HepG2 (cell line): ENCODE data around the gene CIAO3. TPM values are rescaled to one million over a fixed set of nuclear protein-coding genes. Genes with fewer than 3 reads are reported as not detected.

ENCODE experiments used
- ARNTL ChIP-seq: sonication (generic); formaldehyde crosslinking; IDR thresholded peaks from 2 replicates; pipeline ENCODE4 v1.4.0; 2020; ENCODE audit warnings: mild to moderate bottlenecking, missing genetic modification reagents
- CHD4 ChIP-seq: fragments of 200-600 bp; sonication (generic); IDR thresholded peaks from 2 replicates; pipeline ENCODE4 v1.7.0; 2017; ENCODE audit warnings: mild to moderate bottlenecking, low read length, borderline replicate concordance
- FIP1L1 ChIP-seq: fragments of 200-400 bp; formaldehyde crosslinking; IDR thresholded peaks from 2 replicates; pipeline ENCODE4 v1.6.1; 2018; ENCODE audit warnings: low read depth, mild to moderate bottlenecking, low read length, moderate library complexity, borderline replicate concordance; ENCODE audit not compliant: insufficient read depth
- HMGXB3 ChIP-seq: sonication (generic); formaldehyde crosslinking; IDR thresholded peaks from 2 replicates; pipeline ENCODE4 v1.4.0; 2020; ENCODE audit warnings: missing genetic modification reagents, borderline replicate concordance
- HNRNPUL1 ChIP-seq: fragments of 200-400 bp; formaldehyde crosslinking; IDR thresholded peaks from 2 replicates; pipeline ENCODE4 v1.6.1; 2017; ENCODE audit warnings: low read depth, mild to moderate bottlenecking, low read length, moderate library complexity
- MTF1 ChIP-seq: sonication (generic); formaldehyde crosslinking; IDR thresholded peaks from 2 replicates; pipeline ENCODE4 v1.5.0; 2020; ENCODE audit warnings: missing genetic modification reagents
- NPAS2 ChIP-seq: sonication (generic); formaldehyde crosslinking; IDR thresholded peaks from 2 replicates; pipeline ENCODE4 v1.8.0; 2022; ENCODE audit warnings: mild to moderate bottlenecking, missing genetic modification reagents, borderline replicate concordance
- TBX3 ChIP-seq: fragments of 450-650 bp; IDR thresholded peaks from 2 replicates; pipeline ENCODE4 v1.6.1; 2017; ENCODE audit warnings: antibody characterized with exemption, mild to moderate bottlenecking, inconsistent platforms, borderline replicate concordance
- TSC22D2 ChIP-seq: sonication (generic); formaldehyde crosslinking; IDR thresholded peaks from 2 replicates; pipeline ENCODE4 v1.5.1; 2020; ENCODE audit warnings: missing genetic modification reagents, mild to moderate bottlenecking, borderline replicate concordance
- ZNF331 ChIP-seq: sonication (generic); formaldehyde crosslinking; IDR thresholded peaks from 2 replicates; pipeline ENCODE4 v1.4.0; 2020; ENCODE audit warnings: missing genetic modification reagents
- ZNF670 ChIP-seq: sonication (generic); formaldehyde crosslinking; IDR thresholded peaks from 2 replicates; pipeline ENCODE4 v1.8.0; 2022; ENCODE audit warnings: mild to moderate bottlenecking, missing genetic modification reagents, borderline replicate concordance
- ZNF704 ChIP-seq: sonication (generic); formaldehyde crosslinking; IDR thresholded peaks from 2 replicates; pipeline ENCODE4 v1.8.1; 2023; ENCODE audit warnings: mild to moderate bottlenecking, inconsistent platforms, moderate library complexity, missing genetic modification reagents, borderline replicate concordance
- polyA plus RNA-seq, 8 experiments: library from polyadenylated mRNA; depleted of rRNA in 3 of 8; stranded (reverse) in 7 of 8; unstranded in 1 of 8; fragments of >200 nt; fragmentation: Illumina TruSeq in 4 of 8; extraction: Trizol in 4 of 8; gene quantifications; 2 replicates each; pipeline versions ENCODE4 v1.2.1 to v1.2.3, GENCODE V29; 2011 to 2016; ENCODE audit warnings: low read depth in 4 of 8, missing spikeins in 1 of 8, mixed read lengths in 1 of 8; ENCODE audit not compliant: insufficient read depth in 1 of 8
- total RNA-seq, 5 experiments: library from RNA; depleted of rRNA; stranded (reverse); fragments of >200 nt; fragmentation: Illumina TruSeq; extraction: Trizol; gene quantifications; 2 replicates each; pipeline ENCODE4 v1.2.3, GENCODE V29; 2016; ENCODE audit warnings: low read depth in 1 of 5
- TF ChIP-seq, protein P1 (sequence below): sonication (generic); formaldehyde crosslinking; IDR thresholded peaks from 2 replicates; pipeline ENCODE4 v1.4.0; 2020; ENCODE audit warnings: missing genetic modification reagents
- TF ChIP-seq, protein P2 (sequence below): sonication (generic); formaldehyde crosslinking; IDR thresholded peaks from 2 replicates; pipeline ENCODE4 v1.5.0; 2020; ENCODE audit warnings: missing genetic modification reagents

Gene CIAO3
- total and polyA plus RNA-seq, 2 of the 13 experiments (the other 11 are each of a cell fraction or from before 2014, with no cell fraction given): 21.7 to 25.0 TPM

GRCh38 chr16:740764-741505 lies at the start of gene CIAO3 (continued):
- TF ChIP-seq, protein P1, sequence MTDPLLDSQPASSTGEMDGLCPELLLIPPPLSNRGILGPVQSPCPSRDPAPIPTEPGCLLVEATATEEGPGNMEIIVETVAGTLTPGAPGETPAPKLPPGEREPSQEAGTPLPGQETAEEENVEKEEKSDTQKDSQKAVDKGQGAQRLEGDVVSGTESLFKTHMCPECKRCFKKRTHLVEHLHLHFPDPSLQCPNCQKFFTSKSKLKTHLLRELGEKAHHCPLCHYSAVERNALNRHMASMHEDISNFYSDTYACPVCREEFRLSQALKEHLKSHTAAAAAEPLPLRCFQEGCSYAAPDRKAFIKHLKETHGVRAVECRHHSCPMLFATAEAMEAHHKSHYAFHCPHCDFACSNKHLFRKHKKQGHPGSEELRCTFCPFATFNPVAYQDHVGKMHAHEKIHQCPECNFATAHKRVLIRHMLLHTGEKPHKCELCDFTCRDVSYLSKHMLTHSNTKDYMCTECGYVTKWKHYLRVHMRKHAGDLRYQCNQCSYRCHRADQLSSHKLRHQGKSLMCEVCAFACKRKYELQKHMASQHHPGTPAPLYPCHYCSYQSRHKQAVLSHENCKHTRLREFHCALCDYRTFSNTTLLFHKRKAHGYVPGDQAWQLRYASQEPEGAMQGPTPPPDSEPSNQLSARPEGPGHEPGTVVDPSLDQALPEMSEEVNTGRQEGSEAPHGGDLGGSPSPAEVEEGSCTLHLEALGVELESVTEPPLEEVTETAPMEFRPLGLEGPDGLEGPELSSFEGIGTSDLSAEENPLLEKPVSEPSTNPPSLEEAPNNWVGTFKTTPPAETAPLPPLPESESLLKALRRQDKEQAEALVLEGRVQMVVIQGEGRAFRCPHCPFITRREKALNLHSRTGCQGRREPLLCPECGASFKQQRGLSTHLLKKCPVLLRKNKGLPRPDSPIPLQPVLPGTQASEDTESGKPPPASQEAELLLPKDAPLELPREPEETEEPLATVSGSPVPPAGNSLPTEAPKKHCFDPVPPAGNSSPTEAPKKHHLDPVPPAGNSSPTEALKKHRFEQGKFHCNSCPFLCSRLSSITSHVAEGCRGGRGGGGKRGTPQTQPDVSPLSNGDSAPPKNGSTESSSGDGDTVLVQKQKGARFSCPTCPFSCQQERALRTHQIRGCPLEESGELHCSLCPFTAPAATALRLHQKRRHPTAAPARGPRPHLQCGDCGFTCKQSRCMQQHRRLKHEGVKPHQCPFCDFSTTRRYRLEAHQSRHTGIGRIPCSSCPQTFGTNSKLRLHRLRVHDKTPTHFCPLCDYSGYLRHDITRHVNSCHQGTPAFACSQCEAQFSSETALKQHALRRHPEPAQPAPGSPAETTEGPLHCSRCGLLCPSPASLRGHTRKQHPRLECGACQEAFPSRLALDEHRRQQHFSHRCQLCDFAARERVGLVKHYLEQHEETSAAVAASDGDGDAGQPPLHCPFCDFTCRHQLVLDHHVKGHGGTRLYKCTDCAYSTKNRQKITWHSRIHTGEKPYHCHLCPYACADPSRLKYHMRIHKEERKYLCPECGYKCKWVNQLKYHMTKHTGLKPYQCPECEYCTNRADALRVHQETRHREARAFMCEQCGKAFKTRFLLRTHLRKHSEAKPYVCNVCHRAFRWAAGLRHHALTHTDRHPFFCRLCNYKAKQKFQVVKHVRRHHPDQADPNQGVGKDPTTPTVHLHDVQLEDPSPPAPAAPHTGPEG (CRISPR knock-in tag): no peak; the same call in 1 of the 2 replicates
- TF ChIP-seq ZNF704 (peak; percentile 52; the same call in 1 of the 2 replicates), CHD4 (no peak), ZNF670 (peak; percentile 58; the same call in 1 of the 2 replicates), TBX3 (peak; percentile 32; the same call in 1 of the 2 replicates), MTF1 (CRISPR knock-in tag) (no peak), HMGXB3 (CRISPR knock-in tag) (peak; percentile 61; the same call in 1 of the 2 replicates), NPAS2 (no peak), TSC22D2 (CRISPR knock-in tag) (peak; percentile 90), HNRNPUL1 (no peak), ARNTL (CRISPR knock-in tag) (peak; percentile 0; the same call in 1 of the 2 replicates), FIP1L1 (no peak), ZNF331 (CRISPR knock-in tag) (peak; percentile 88)
- TF ChIP-seq, protein P2, sequence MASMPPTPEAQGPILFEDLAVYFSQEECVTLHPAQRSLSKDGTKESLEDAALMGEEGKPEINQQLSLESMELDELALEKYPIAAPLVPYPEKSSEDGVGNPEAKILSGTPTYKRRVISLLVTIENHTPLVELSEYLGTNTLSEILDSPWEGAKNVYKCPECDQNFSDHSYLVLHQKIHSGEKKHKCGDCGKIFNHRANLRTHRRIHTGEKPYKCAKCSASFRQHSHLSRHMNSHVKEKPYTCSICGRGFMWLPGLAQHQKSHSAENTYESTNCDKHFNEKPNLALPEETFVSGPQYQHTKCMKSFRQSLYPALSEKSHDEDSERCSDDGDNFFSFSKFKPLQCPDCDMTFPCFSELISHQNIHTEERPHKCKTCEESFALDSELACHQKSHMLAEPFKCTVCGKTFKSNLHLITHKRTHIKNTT (CRISPR knock-in tag): no peak
